ENCODE results near the gene LONRF3. TPM values are rescaled to one million over a fixed set of nuclear protein-coding genes. Genes with fewer than 3 reads are reported as not detected.

The LONRF3 gene
- total RNA-seq, 2 donors from 2014 or later = 3.6 to 8.8 TPM

GRCh38 chrX:119008110-119008744 is 33.8 kb downstream of the LONRF3 start:
- no peaks in the 10 kb centered on the region for H3K27me3 ChIP-seq
- DNase-seq (ENCODE audit: low spot score) = no peak
- H3K9me3 ChIP-seq = no peaks in the 10 kb centered on the region
- H3K36me3 ChIP-seq = peaks cover 27% of the 10 kb centered on the region
- H3K27ac ChIP-seq = no peak overlapping the region
- H3K4me1 ChIP-seq = no peaks in the 10 kb centered on the region
- peak; percentile 27 to 67 for TF ChIP-seq CTCF (IDR thresholded peaks at IDR 0.05)
- no peak overlapping the region for H3K4me3 ChIP-seq

GRCh38 chrX:119009071-119009470 is 34.7 kb downstream of the LONRF3 start:
- no peak overlapping the region for H3K27ac ChIP-seq
- H3K27me3 ChIP-seq = no peaks in the 10 kb centered on the region
- TF ChIP-seq CTCF (IDR thresholded peaks at IDR 0.05) = no peak
- DNase-seq (ENCODE audit: low spot score) = no peak
- H3K36me3 ChIP-seq = peaks cover 28% of the 10 kb centered on the region
- no peak overlapping the region for H3K4me3 ChIP-seq
- no peaks in the 10 kb centered on the region for H3K9me3 ChIP-seq
- no peaks in the 10 kb centered on the region for H3K4me1 ChIP-seq

GRCh38 chrX:119010491-119010890 is 36.1 kb downstream of the LONRF3 start:
- Histone ChIP-seq H3K27ac (no peak overlapping the region), H3K36me3 (peaks cover 28% of the 10 kb centered on the region), H3K4me1 (no peaks in the 10 kb centered on the region), H3K9me3 (no peaks in the 10 kb centered on the region), H3K27me3 (no peaks in the 10 kb centered on the region), H3K4me3 (no peak overlapping the region)
- DNase-seq (ENCODE audit: low spot score) = no peak
- TF ChIP-seq CTCF (IDR thresholded peaks at IDR 0.05) = no peak

- no peak for TF ChIP-seq CTCF (IDR thresholded peaks at IDR 0.05)
- Histone ChIP-seq H3K36me3 (peaks cover 33% of the 10 kb centered on the region), H3K27ac (no peak overlapping the region)
These were observed 38.7 kb downstream of the LONRF3 start for GRCh38 chrX:119013164-119013563.

GRCh38 chrX:119015407-119016237 is 41.2 kb downstream of the LONRF3 start:
- H3K27ac ChIP-seq = peak overlapping the region in 1 of 2 donors; percentile 24
- peak; percentile 66 for DNase-seq (ENCODE audit: low spot score)

More at GRCh38 chrX:119013164-119013563, 38.7 kb downstream of the LONRF3 start:
- no peak overlapping the region for H3K4me3 ChIP-seq
- DNase-seq (ENCODE audit: low spot score) = no peak
- H3K27me3 ChIP-seq = no peaks in the 10 kb centered on the region
- H3K4me1 ChIP-seq = no peaks in the 10 kb centered on the region
- peaks cover 0 to 10% of the 10 kb centered on the region in 2 donors for H3K9me3 ChIP-seq

More at GRCh38 chrX:119015407-119016237, 41.2 kb downstream of the LONRF3 start:
- Histone ChIP-seq H3K4me3 (no peak overlapping the region), H3K27me3 (no peaks in the 10 kb centered on the region), H3K4me1 (no peaks in the 10 kb centered on the region), H3K36me3 (peaks cover 26% of the 10 kb centered on the region), H3K9me3 (peaks cover 0 to 10% of the 10 kb centered on the region in 2 donors)
- TF ChIP-seq CTCF (IDR thresholded peaks at IDR 0.05) = no peak
